Measurements from ENCODE around the gene SH3GL1.

DNA sequence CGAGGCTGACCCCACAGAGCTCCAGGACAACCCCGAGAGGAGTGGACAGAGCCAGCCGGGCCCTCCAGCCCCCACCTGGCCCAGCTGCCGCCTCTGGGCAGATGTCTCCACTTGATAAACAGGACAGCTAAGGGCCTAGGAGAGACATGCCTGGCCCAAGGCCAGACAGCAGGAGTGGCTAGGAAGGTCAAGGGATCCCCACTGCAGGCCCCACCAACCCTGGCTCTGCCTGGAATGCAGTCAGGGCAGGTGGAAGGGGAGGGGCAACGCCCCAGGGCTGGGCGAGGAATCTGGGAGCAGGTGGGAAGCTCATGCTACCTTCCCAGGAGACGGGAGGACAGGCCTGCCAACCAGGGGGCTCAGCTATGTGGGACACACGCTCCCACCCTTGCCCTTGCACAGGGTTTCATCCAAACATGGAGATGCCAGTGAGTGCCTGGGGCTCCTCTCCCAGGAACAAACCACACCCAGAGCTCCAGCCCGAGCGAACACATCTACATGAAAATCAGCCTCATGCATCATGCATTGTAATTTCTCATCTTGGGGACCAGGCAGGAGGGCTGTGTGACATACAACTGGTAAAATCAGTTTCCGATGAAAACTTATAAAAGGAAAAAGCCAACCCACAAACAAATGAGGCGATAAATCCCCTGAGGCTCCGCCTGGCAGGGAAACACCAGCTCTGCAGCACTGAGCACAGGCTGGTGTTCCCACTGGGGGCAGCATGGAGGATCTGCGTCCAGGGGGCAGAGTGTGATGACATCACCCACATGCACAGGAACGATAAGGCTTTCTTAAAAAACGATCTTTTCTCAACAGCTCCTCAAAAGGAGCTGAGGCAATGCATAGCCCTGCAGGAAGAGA lies 25.0 kb downstream of the SH3GL1 start:
- TF ChIP-seq EP300 (IDR thresholded peaks at IDR 0.05) (no peak), POLR2A (IDR thresholded peaks at IDR 0.05) (no peak)
- TF ChIP-seq, protein P1, sequence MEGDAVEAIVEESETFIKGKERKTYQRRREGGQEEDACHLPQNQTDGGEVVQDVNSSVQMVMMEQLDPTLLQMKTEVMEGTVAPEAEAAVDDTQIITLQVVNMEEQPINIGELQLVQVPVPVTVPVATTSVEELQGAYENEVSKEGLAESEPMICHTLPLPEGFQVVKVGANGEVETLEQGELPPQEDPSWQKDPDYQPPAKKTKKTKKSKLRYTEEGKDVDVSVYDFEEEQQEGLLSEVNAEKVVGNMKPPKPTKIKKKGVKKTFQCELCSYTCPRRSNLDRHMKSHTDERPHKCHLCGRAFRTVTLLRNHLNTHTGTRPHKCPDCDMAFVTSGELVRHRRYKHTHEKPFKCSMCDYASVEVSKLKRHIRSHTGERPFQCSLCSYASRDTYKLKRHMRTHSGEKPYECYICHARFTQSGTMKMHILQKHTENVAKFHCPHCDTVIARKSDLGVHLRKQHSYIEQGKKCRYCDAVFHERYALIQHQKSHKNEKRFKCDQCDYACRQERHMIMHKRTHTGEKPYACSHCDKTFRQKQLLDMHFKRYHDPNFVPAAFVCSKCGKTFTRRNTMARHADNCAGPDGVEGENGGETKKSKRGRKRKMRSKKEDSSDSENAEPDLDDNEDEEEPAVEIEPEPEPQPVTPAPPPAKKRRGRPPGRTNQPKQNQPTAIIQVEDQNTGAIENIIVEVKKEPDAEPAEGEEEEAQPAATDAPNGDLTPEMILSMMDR (IDR thresholded peaks at IDR 0.05) = peak in 2 of 4 experiments; percentile 15 to 24

Measured in sigmoid colon (tissue), 4 donors.